Smooth muscle cell (in vitro differentiated cells): ENCODE results near the gene RASAL2. TPM values are rescaled to one million over a fixed set of nuclear protein-coding genes. Genes with fewer than 3 reads are reported as not detected.

Experiments used
- DNase-seq: peaks from one replicate; lab custom pipeline; 2025; ENCODE audit not compliant: unreplicated experiment; lab: John Stamatoyannopoulos, UW
- H2AFZ ChIP-seq: fragments of 200-600 bp; sonication (generic); 2 replicates; pipeline ENCODE4 v1.6.0; 2016; ENCODE audit warnings: antibody characterized with exemption, low read depth, mild to moderate bottlenecking
- H3F3A ChIP-seq: fragments of 200-600 bp; sonication (generic); 2 replicates; pipeline ENCODE4 v1.6.0; 2017; ENCODE audit warnings: antibody characterized with exemption, low read depth
- H3K27ac ChIP-seq: fragments of 200-600 bp; sonication (generic); 2 replicates; pipeline ENCODE4 v1.5.1; 2016; ENCODE audit warnings: low read depth, mild to moderate bottlenecking
- H3K27me3 ChIP-seq: fragments of 200-600 bp; sonication (generic); 2 replicates; pipeline ENCODE4 v1.6.1; 2016; ENCODE audit warnings: low read depth, mild to moderate bottlenecking
- H3K36me3 ChIP-seq: fragments of 200-600 bp; sonication (generic); 2 replicates; pipeline ENCODE4 v1.5.1; 2016; ENCODE audit warnings: low read depth
- H3K4me1 ChIP-seq: fragments of 200-600 bp; sonication (generic); 2 replicates; pipeline ENCODE4 v1.5.1; 2016; ENCODE audit warnings: low read depth
- H3K4me2 ChIP-seq: fragments of 200-600 bp; sonication (generic); 2 replicates; pipeline ENCODE4 v1.6.0; 2016; ENCODE audit warnings: mild to moderate bottlenecking
- H3K4me3 ChIP-seq: fragments of 200-600 bp; sonication (generic); 2 replicates; pipeline ENCODE4 v1.5.1; 2016; ENCODE audit warnings: mild to moderate bottlenecking
- H3K79me2 ChIP-seq: fragments of 200-600 bp; sonication (generic); 2 replicates; pipeline ENCODE4 v1.6.0; 2016; ENCODE audit warnings: low read depth, mild to moderate bottlenecking
- H3K9ac ChIP-seq: fragments of 200-600 bp; sonication (generic); 2 replicates; pipeline ENCODE4 v1.6.0; 2016; ENCODE audit warnings: low read depth
- H3K9me3 ChIP-seq: fragments of 200-600 bp; sonication (generic); replicated peaks from 2 replicates; pipeline ENCODE4 v1.5.1; 2016; ENCODE audit warnings: low read depth
- H4K20me1 ChIP-seq: fragments of 200-600 bp; sonication (generic); 2 replicates; pipeline ENCODE4 v1.6.0; 2016; ENCODE audit warnings: low read depth
- WGBS: methylation state at CpG from one replicate; pipeline ENCODE4 v1.1.7; 2016; ENCODE audit warnings: low lambda C conversion rate; 5-methylcytosine and 5-hydroxymethylcytosine counted together
- polyA plus RNA-seq: library from polyadenylated mRNA; unstranded; fragments of >200 nt; fragmentation: Nextera tagmentation; extraction: Ambion mirVana; gene quantifications from 2 replicates; pipeline ENCODE4 v1.2.1, GENCODE V29; 2016
- total RNA-seq: library from RNA; depleted of rRNA; stranded (reverse); fragments of >200 nt; gene quantifications from 2 replicates; pipeline ENCODE4 v1.2.3, GENCODE V29; 2014
- TF ChIP-seq, protein P1 (sequence below): fragments of 200-600 bp; sonication (generic); IDR thresholded peaks from 2 replicates; pipeline ENCODE4 v1.5.1; 2017; ENCODE audit warnings: borderline replicate concordance, mild to moderate bottlenecking, antibody characterized with exemption; ENCODE audit not compliant: insufficient read depth, poor library complexity, severe bottlenecking

The RASAL2 gene
- total and polyA plus RNA-seq, 2 experiments from 2014 or later = 4.3 to 17.6 TPM

DNA sequence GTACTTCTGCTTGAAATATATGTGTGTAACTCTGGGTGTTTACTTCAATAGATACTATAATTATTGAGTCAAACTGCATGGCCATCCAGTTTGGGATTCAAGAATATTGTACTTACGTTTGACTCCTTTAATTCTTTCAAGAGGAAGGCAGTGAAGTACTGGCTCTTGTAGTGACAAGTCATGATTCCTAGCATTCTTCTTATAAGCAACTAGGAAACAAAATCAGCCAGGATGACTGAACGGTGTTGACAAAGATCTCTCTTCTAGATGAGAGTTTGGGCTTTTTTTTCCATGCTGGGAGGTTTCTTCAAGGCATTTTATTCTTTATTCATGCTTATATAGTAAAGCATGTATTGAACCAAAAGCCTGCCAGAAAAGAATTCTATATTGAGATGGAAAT is 344.5 kb downstream of the RASAL2 start:
- Histone ChIP-seq H4K20me1 (no peaks in the 10 kb centered on the region), H3K9me3 (no peaks in the 10 kb centered on the region), H3K27ac (peak overlapping the region; percentile 47), H3K4me2 (peak overlapping the region; percentile 39), H3F3A (no peaks in the 10 kb centered on the region), H3K9ac (no peak overlapping the region), H2AFZ (no peak overlapping the region), H3K4me1 (no peaks in the 10 kb centered on the region), H3K36me3 (peaks cover 20% of the 10 kb centered on the region), H3K4me3 (no peak overlapping the region), H3K27me3 (no peaks in the 10 kb centered on the region), H3K79me2 (no peaks in the 10 kb centered on the region)
- DNase-seq = no peak
- TF ChIP-seq, protein P1, sequence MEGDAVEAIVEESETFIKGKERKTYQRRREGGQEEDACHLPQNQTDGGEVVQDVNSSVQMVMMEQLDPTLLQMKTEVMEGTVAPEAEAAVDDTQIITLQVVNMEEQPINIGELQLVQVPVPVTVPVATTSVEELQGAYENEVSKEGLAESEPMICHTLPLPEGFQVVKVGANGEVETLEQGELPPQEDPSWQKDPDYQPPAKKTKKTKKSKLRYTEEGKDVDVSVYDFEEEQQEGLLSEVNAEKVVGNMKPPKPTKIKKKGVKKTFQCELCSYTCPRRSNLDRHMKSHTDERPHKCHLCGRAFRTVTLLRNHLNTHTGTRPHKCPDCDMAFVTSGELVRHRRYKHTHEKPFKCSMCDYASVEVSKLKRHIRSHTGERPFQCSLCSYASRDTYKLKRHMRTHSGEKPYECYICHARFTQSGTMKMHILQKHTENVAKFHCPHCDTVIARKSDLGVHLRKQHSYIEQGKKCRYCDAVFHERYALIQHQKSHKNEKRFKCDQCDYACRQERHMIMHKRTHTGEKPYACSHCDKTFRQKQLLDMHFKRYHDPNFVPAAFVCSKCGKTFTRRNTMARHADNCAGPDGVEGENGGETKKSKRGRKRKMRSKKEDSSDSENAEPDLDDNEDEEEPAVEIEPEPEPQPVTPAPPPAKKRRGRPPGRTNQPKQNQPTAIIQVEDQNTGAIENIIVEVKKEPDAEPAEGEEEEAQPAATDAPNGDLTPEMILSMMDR = no peak
- 38% methylated on average over 2 of the region's 2 CpGs for WGBS

DNA sequence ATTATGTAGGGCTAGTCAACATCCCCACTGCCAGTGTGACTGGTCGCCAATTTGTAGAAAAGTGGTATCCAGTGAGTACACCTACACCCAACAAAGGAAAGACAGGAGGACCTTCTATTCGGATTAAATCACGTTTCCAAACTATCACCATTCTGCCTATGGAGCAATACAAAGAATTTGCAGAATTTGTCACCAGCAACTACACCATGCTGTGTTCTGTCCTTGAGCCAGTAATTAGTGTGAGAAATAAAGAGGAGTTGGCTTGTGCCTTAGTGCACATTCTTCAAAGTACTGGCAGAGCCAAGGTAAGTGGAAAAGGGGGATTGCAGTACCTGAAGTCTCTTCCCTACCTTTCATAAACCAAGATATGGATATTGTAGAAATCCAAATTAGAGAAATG is 349.0 kb downstream of the RASAL2 start:
- no peak overlapping the region for H3K4me2 ChIP-seq
- no peaks in the 10 kb centered on the region for H3K79me2 ChIP-seq
- H4K20me1 ChIP-seq = no peaks in the 10 kb centered on the region
- WGBS = 97% methylated on average over 3 of the region's 3 CpGs
- H3K27me3 ChIP-seq = no peaks in the 10 kb centered on the region
- H3F3A ChIP-seq = no peaks in the 10 kb centered on the region
- TF ChIP-seq, protein P1 = no peak
- H3K4me3 ChIP-seq = no peak overlapping the region
- H3K4me1 ChIP-seq = no peaks in the 10 kb centered on the region
- H3K9ac ChIP-seq = no peak overlapping the region
- no peak overlapping the region for H3K27ac ChIP-seq
- H3K9me3 ChIP-seq = no peaks in the 10 kb centered on the region
- H3K36me3 ChIP-seq = peaks cover 20% of the 10 kb centered on the region
- no peak overlapping the region for H2AFZ ChIP-seq
- no peak for DNase-seq

DNA sequence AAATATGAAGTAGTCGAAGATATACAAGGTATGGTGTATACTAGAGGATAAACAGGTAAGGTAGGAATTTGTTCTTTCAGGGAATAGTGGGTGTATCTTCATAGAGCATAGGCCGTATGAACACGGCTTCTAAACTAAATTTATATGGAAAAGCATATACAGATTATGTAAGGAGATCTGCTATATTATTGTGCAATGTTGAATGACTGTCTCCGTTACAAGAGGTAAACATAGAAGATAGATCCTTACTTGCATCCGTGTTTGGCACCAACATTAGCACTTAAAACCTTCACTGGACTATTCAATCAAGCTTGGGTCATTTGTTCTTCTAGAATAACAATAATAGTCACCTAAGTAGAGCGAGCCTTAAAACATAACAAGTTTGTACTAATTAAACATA is 357.0 kb downstream of the RASAL2 start:
- no peaks in the 10 kb centered on the region for H3F3A ChIP-seq
- H2AFZ ChIP-seq = no peak overlapping the region
- H3K9me3 ChIP-seq = no peaks in the 10 kb centered on the region
- H3K27ac ChIP-seq = peak overlapping the region; percentile 18
- H4K20me1 ChIP-seq = no peaks in the 10 kb centered on the region
- 96% methylated on average over 6 of the region's 6 CpGs for WGBS
- H3K4me1 ChIP-seq = no peaks in the 10 kb centered on the region
- H3K4me3 ChIP-seq = no peak overlapping the region
- H3K27me3 ChIP-seq = no peaks in the 10 kb centered on the region
- no peaks in the 10 kb centered on the region for H3K79me2 ChIP-seq
- TF ChIP-seq, protein P1 = no peak
- H3K4me2 ChIP-seq = no peak overlapping the region
- H3K36me3 ChIP-seq = no peaks in the 10 kb centered on the region
- H3K9ac ChIP-seq = no peak overlapping the region
- DNase-seq = no peak

DNA sequence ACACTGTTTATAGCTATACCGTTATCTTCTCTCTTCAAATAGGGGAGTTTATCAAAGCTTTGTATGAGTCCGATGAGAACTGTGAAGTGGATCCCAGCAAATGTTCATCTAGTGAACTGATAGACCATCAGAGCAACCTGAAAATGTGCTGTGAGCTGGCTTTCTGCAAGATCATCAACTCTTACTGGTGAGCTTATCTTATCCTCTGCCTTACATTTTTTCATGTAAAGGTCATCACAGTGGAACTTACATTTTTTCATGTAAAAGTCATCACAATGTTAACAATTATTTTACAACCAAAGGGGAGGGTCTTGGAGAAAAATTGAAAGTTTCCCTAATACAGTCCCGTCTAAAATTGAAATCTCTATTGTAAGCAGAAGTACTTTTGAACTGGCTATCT is 357.6 kb downstream of the RASAL2 start:
- Histone ChIP-seq H3K9ac (no peak overlapping the region), H2AFZ (no peak overlapping the region), H3K4me1 (no peaks in the 10 kb centered on the region), H3K27ac (peak overlapping the region; percentile 18), H3K4me2 (peak overlapping the region; percentile 5), H3K79me2 (no peaks in the 10 kb centered on the region), H3F3A (no peaks in the 10 kb centered on the region), H3K9me3 (no peaks in the 10 kb centered on the region), H3K36me3 (no peaks in the 10 kb centered on the region), H4K20me1 (no peaks in the 10 kb centered on the region), H3K4me3 (no peak overlapping the region), H3K27me3 (no peaks in the 10 kb centered on the region)
- TF ChIP-seq, protein P1 = no peak
- no peak for DNase-seq
- 58% methylated on average over 3 of the region's 3 CpGs for WGBS
